NCI-H2029 treated with DMSO at 0.1 percent for 48 hours (cell line): ENCODE measurements around the gene CHST11.
A peak's percentile ranks its signal among the peaks of the same experiment; 100 is the strongest.
"Not testable (repeated sequence)": the region's sequence is repeated elsewhere in the genome, so short reads cannot be mapped to it uniquely, and the experiment has no call there.

ENCODE experiments used
- DNase-seq: peaks from one replicate; lab custom pipeline; 2025; lab: John Stamatoyannopoulos, UW

The CHST11 gene

DNA sequence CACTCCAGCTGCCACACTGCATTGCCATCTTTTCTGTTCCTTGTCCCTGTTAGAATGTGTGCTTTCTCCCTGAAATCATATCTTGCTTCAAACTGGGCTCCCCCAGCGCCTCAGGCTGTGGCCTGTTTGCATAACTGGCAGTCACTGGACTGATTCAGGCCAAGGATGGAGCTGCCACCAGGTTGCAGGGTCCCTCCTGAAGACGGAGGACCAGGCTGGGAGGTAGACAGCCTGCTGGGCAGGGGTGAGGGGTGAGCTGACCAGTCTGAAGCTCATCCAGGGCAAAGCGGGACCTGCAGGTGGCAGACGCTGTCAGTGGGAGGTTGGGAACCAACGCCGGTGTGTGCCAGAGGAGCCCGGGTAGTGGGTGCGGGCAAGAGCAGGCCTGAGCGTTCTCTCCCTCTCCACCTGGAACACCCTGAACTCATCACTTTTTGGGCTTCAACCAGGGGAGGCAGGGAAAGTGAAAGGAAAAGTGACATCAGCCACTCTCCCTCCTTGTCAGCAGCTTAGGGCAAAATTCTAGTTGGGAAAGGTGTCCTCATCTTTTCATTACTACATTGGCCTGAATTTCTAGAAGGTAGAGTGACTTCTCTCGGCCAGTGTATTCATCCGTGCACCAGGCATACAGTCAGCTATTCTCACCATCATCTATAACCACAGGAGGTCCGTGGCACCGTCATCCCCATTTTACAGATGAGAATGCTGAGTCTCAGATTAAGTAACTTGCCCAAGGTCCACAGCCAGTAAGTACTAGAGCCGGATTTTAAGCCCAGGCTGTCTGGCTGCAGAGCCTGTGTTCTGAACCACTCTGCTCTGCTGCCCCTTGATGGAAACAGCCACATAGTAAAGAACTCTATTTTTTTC, 282.3 kb downstream of the CHST11 start:
- no peak for DNase-seq

DNA sequence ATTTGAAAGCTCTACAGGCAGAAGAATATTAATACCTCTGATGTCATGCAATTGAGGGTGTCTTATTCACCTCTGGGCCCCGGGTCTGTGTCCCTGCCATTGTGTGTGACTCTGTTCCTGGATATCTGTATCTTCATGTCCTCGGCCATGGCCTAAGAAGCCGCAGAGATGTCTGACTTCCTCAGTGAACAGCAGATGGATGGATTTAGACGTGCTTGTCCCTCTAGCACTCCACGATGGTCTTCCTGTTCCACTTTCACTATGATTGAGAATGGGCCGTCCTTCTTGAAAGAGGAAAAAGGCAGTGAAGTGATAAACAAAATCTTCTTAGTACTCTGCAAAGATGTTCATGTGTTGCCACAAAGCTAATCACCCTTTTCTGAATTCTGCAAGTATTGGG, 283.9 kb downstream of the CHST11 start:
- no peak for DNase-seq

DNA sequence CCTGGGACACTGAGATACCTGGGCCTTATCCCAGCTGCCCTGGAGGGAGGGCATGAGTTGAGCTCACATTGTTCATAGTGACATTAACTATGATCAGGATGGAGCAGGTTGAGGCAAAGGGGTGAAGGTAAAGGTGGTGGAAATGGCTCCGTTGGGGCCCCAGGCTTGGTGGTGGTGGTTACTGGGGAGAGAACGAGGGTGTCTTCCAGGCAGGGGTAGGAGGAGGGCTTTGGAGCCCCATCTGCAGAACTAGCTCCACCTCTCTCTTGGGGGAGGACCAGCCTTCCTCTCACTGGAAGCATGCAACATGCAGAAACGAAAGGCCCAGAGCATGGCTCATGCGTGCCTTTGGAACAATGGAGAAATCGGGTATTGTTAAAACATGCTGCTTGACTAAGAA, 284.3 kb downstream of the CHST11 start:
- DNase-seq, result no peak

DNA sequence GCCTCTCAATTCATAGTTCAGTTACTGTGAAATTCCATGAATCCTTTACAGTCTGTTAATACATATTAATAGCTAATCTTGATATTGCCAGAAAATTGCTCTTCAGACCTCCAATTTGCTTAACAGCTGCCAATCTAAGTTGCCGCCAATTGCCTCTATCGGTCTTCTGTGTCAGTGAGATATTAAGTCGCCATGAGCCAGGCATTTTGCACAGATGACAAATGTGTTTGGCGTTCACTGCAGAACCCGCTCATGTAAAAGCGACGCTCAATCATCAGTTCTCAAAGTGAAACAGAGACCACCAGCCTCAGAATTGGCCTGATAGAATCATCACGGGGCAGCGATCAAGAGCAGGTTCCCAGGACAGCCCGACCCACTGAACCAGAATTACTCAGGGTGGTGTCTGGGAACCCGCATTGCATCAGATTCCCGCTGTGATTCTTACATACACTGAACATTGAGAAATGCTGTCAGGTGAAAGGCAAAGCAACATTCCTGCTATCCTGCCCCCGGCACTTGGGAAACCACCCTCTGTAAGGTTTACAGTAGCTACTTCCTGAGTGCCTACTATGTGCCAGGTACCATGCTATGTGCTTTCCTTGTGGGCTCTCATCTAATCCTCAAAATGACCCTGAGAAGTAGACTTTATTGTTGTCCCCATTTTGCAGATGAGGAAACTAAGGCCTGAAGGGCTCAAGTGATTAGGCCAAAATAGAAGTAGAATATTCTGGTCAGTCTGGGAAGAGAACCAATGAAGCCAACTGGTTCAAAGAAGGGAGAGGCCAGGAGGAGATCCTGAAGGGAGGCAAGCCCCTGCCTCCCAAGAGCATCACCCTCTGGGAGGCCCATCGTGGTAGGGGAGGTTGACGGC, 285.0 kb downstream of the CHST11 start:
- no peak for DNase-seq

DNA sequence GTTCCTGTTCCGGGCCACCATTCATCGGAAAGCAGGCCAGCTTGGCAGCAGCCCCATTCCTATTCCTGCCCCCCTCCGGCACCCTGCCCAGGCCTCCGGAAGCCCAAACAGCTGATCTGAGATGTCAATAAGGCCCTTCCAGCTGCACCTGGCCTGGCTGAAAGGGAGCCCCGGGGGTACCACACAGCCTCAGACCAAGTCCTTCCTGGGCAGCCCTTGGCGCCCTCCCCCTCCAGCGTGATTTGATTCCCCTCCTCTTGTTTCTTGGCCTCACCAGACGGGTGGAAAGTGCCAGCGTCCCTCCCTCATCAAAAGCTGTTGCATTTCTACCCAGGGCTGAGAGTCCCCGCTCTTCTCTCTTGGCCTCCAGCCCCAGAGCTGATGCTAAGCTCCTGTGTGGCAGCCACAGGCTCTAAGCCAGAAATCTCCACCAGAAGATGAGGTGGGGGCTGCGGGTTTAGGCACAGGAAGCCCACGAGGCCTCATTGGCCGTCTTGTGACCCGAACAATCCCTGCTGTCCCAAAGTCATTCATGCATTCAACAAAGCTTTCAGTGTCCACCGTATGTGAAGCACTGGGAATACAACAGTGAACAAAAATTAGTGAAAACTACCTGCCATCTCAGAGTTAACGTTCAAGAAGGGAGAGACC, 285.9 kb downstream of the CHST11 start:
- DNase-seq, result peak; percentile 88

DNA sequence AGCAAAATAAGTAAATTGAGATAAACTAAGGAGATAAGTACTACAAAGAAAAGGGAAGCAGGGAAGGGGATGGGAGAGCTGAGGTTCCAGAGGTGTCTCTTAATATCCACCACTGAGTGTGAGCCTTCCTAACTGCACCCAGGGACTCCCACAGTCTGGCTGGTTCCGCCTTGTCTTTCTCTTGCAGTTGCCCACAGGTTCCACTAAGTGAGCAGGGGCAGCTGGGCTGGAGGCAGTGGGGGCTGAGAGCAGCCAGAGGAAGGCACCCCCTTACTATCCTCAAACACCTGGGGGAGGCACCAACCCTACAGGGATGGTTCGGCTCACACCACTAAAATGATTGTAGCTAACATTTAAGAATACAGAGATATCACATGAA, 286.4 kb downstream of the CHST11 start:
- no peak for DNase-seq

DNA sequence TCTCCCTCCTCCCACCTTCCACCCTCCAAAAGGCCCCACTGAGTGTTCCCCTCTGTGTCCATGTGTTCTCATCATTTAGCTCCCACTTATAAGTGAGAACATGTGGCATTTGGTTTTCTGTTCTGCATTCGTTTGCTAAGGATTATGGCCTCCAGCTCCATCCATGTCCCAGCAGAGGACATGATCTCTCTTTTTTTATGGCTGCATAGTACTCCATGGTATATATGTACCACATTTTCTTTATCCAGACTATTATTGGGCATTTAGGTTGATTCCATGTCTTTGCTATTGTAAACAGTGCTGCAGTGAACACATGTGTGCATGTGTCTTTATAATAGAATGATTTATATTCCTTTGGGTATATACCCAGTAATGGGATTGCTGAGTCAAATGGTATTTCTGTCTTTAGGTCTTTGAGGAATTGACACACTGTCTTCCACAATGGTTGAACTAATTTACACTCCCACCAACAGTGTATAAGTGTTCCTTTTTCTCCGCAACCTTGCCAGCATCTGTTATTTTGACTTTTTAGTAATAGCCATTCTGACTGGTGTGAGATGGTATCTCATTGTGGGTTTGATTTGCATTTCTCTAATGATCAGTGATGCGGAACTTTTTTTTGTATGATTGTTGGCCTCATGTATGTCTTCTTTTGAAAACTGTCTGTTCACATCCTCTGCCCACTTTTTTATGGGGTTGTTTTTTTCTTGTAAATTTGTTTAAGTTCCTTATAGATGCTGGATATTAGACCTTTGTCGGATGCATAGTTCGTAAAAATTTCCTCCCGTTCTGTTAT, 287.2 kb downstream of the CHST11 start:
- not testable (repeated sequence) for DNase-seq

DNA sequence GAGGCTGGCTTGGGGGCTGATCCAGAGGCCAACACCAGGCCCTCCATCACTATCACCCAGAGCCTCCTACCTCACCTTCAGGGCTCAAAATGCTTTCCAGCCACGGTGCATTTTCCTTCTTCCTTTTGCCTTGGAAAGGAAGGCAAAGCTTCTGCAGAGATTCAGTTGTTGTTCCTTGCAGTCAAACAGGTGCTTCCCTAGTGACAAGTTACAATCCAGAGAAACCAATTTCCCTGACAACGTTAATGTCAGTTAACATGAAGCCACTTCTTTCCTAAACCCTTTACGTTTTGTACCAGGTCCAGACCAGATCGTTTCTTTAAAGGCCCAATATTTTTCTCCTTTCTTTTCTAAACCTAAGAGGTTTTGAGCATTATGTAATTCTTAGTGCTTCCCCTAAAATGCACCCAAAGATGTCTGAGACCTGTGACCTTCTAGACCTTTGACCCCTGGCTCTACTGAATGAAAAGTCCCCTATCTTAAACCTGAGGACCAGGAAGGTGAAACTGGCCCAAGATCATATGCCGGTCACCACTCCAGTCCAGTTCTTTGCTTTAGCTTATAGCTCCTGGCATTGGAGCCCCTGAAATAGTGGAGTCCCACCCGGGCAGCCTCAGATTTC, 289.8 kb downstream of the CHST11 start:
- DNase-seq, result no peak

DNA sequence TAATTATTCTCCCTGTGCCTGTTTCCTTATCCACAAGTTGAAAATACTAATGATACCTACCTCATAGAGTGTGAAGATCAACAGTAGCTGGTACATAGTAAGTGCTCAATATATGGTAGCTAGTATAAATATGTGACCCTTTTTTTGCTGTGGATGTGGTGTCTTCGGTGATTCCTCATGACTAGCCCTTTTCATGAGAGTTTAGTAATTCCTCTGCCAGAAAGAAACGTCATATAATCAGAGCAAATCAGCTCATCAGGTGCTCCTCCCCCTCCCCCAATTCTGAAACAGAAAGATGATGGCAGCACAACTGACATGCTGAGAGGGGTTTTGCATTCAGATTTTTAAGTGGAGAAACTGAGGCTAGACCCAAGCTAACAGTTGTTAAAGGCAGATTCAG, 290.6 kb downstream of the CHST11 start:
- DNase-seq, result no peak

DNA sequence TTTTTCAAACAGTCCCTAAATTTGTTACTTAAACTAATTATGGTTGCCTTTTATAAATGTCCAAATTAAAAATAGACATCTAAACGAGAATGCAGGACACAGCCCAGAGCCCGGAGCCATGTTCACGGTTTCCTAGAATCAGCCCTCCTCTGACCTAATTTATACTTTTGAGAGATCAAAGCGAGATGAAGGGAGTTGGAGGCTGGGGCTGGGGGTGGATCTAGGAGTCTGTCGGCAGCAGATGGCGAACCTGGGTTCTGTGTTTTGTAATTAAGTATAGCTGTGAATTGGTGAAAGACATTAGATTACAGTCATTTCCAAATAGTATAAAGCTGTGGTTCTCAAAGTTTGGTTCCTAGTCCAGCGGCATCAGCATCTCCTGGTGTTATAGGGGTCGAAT, 291.2 kb downstream of the CHST11 start:
- DNase-seq, result no peak

DNA sequence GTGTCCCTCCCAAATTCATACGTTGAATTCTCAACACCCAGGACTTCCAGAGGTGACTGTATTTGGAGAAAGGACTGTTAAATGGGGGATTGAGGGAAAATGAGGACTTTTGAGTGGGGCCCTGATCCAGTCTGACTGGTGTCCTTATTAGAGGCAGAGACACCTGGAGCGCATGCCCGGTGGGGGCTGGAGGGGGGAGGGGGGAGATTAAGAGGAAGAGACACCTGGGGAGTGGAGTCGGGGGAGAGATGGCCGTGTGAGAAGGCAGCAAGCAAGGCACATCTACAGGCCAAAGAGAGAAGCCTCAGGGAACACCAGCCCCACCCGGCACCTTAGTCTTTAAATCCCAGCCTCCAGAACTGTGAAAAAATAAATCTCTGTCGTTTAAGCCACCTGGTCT, 291.6 kb downstream of the CHST11 start:
- no peak for DNase-seq

DNA sequence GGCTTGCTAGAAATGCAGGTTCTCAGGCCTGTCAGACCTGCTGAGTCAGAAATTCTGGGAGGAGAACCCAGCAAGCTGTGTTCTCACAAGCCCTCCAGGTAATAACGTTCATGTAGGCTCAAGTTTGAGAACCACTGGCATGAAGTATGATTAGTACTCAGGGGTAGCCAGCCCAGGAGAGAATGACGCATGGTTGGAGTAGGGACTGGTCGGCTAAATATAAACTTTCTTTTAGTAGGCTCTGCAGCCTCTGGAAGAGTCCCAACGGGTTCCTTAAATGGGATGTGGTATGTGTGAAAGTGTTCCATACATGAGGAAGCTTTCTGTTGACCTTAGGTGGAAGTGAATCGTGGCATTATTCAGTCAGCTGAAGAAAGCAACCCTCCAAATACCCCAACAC, 292.0 kb downstream of the CHST11 start:
- DNase-seq, result no peak

DNA sequence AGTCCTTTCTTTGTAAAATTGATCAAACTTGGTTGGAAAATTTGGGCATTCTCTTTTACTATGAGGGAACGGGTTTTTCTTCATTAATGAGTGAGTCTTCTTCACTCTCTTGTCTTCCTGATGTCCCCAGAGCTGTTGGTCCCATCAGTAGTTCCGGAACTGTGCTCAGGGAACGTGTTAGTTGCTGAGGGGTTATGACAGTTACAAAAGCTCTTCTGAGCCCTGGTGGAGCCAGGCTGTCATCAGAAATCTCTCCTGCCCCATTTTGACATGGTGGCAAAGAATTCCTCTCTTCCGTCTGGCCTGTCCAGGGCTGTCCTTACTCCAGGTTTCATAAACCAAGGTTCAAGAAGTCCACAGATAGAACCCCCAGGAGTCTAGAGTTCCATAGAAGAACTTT, 292.8 kb downstream of the CHST11 start:
- no peak for DNase-seq

DNA sequence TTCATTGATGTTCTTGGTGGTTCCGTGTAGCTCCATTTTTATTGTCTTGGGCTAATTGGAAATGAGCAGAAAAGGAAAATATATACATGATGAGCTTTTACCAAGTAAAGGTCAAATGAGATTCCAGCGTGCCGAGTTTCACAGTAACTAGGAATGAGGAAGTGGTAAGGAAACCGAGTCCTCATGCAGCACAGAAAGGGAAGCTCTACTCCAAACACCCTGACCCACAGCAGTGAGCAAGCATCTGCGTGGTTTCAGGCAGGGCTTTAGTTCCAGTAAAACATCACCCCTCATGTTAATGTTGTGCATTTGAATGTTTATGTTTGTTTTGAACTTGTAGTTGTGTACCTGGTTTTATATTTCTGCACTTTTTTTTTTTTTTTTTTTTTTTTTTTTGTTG, 293.3 kb downstream of the CHST11 start:
- DNase-seq, result no peak

DNA sequence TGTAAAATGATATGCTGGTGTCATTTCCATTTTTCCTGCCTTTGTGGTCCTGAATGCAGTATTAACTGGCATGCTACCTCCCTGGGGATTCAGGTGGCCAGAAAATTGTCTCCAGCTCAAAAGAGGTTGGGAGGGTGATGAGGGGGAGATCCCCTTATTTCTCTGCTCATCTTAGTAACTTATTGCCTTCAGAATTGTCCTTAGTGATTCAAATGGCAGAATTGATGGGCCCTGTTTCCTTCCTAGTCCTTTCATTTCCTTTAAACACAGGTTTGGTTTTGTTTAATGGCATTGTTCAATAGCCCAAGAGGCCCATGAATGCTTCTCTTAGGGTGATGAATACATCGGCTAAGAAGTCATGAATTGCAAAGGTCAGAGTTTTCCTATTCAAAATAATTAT, 294.4 kb downstream of the CHST11 start:
- DNase-seq, result no peak

DNA sequence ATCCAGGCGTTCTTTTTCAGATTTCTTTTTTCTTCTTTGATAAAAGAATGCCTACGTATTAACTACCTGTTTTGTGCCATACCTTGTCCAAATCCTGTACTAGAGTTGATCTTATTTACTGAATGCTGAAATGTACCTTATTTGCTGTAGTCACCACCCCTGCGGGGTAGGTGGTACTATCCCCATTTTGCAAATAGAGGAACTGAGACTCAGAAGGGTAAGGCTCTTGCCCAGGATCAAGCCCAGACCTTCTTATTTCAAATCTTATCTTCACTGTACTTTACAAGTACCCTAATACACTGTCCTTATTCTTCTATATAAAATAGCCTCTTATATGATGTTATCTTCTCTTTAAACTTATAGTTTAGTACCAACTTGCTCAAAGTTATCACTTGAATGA, 294.8 kb downstream of the CHST11 start:
- DNase-seq, result no peak

DNA sequence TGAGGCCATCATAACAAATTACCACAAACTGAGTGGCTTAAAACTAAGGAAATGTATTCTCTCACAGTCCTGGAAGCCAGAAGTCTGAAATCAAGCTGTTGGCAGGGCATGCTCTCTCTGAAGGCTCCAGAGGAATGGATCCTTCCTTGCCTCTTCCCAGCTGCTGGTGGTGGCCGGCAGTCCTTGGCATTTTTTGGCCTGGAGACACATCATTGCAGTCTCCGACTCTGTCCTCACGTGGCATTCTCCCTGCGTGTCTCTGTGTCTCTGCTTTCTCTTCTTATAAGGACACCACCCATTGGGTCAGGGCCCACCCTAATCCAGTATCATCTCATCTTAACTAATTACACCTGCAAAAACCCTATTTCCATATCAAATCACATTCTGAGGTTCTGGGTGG, 295.3 kb downstream of the CHST11 start:
- DNase-seq, result no peak

DNA sequence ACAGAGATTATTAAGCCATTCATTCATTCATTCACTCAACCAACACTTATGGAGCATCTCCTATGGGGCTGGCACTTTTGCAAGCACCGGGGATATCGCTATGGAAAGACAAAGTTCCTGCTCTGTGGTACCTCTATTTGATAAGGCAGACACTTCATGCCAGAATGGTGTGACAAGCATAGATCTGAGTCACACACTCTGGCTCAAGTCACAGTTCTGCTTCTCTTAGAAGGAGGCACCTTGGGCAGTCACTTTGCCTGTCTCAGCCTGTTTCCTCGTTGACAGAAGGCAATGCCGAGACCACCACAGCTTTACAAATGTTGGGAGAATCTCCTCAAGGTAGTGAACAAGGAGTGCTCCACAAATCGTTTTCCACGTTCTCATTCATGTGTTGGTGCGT, 296.1 kb downstream of the CHST11 start:
- DNase-seq, result no peak

DNA sequence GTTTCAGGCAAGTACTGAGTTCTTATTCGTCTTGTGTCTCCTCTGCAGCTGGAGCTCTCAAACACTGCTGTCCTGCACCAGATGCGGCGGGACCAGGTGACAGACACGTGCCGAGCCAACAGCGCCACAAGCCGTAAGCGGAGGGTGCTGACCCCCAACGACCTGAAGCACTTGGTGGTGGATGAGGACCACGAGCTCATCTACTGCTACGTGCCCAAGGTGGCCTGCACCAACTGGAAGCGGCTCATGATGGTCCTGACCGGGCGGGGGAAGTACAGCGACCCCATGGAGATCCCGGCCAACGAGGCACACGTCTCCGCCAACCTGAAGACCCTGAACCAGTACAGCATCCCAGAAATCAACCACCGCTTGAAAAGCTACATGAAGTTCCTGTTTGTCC, 300.2 kb downstream of the CHST11 start:
- DNase-seq, result no peak

DNA sequence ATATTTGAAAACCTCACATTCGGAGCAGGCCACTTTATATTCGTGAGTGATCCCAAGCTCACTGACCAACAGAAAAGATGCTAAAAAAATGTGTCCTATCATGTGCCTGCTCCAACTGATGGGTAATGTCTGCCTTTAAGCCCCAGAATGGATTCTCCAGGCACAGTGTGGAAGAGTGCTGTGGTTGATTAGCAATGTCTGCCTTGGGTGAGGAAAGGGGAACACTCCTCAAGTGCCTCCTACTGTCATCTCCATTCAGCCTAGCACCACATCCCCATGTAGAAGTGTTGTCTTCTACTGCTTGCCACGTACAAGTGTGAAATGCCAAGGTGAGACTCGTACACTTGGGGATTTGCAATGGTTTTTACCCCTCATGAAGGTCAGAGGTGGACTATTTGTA, 302.0 kb downstream of the CHST11 start:
- no peak for DNase-seq

DNA sequence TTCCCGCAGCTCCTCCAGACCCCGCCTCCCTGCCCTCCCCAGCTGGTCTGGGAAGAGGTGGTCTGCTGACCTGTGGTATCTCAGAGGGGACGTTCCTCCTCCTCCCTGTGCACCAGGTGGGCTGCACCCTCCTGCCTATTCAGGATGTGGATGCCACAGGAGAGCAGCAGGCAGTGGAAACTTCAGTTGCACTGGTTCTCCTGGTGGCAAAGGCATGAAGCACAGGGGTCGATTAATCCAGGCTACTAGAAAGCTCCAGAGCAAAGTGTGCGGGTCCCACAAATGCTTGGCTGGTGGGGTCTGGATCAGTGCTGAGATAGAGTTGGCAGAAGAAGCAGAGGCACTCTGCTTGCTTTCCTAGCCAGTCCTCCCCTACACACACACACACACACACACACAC, 304.3 kb downstream of the CHST11 start:
- DNase-seq, result no peak

DNA sequence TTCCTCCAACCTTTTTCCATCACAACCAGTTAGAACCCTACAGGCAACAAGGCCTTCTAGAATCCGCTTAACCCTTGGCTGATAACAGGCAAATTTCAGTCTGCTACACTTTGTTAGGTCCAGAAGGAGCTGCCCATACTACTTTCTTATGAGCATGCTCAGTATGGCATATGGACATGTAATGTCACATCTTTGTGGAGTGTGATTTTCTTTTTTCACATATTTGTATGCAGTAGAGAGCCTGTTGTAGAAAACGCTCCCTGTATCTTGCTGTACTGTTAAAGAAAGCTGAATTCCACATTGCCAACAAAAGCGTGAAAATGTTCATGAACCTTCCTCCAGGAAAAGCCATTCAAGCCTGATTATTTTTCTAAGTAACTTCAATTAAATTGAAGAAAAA, 304.9 kb downstream of the CHST11 start:
- no peak for DNase-seq
